Measurements from ENCODE around the gene LGMN.

Gene LGMN

DNA sequence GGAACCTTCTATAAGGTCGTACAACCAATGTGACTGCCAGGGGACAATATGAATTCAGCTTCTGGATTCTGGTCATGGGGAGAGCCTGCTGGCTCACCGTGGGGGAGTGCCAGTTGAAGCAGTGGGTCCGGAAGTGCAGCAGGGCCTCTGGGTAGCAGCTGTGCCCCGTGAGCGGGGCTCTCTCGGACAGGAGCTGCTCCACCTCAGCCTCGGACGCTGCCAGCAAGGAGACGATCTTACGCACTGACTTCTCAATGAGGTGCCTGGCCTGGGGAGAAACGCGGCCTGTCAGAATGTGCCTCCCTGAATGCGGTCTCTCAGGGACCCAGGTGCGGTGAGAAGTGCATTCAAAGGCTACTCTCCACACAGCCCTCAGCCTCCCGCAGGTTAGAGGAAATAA lies 42.0 kb downstream of the LGMN start:
- Histone ChIP-seq H3K36me3 (peaks cover 61 to 72% (median 62%) of the 10 kb centered on the region in 3 donors), H3K4me3 (no peak overlapping the region), H3K27ac (no peak overlapping the region), H3K9me3 (no peaks in the 10 kb centered on the region), H3K27me3 (no peaks in the 10 kb centered on the region), H3K4me1 (peaks cover 0 to 3% (median 0%) of the 10 kb centered on the region in 4 donors)
- TF ChIP-seq, protein P1, sequence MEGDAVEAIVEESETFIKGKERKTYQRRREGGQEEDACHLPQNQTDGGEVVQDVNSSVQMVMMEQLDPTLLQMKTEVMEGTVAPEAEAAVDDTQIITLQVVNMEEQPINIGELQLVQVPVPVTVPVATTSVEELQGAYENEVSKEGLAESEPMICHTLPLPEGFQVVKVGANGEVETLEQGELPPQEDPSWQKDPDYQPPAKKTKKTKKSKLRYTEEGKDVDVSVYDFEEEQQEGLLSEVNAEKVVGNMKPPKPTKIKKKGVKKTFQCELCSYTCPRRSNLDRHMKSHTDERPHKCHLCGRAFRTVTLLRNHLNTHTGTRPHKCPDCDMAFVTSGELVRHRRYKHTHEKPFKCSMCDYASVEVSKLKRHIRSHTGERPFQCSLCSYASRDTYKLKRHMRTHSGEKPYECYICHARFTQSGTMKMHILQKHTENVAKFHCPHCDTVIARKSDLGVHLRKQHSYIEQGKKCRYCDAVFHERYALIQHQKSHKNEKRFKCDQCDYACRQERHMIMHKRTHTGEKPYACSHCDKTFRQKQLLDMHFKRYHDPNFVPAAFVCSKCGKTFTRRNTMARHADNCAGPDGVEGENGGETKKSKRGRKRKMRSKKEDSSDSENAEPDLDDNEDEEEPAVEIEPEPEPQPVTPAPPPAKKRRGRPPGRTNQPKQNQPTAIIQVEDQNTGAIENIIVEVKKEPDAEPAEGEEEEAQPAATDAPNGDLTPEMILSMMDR (IDR thresholded peaks at IDR 0.05) = no peak
- intact Hi-C loops (cut with DNase I; ENCODE audit: low total_unique reads) = no loop called here
- no peak for DNase-seq

DNA sequence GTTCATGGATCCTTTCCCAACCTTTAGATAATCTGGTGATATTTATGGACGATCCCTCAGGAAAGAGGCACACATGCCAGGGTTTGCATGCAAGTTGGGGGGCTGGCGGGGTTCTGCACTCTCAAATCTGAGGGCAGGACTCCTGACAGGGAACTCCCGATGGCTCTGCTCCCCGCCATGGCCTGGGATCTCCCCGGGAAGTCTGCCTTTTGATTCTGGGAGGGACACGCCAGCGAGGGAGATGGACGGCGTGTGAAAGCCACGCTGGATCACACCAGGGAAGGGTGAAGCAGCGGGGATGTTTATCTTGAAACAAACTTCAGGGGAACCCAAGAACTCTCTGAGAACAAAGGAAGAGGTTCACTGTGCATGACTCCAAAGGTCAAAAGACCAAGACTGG lies 43.6 kb downstream of the LGMN start:
- TF ChIP-seq, protein P1 (IDR thresholded peaks at IDR 0.05) = no peak
- no peak for DNase-seq
- peaks cover 0 to 3% (median 0%) of the 10 kb centered on the region in 4 donors for H3K4me1 ChIP-seq
- no peaks in the 10 kb centered on the region for H3K9me3 ChIP-seq
- peaks cover 45 to 57% (median 46%) of the 10 kb centered on the region in 3 donors for H3K36me3 ChIP-seq
- H3K4me3 ChIP-seq = no peak overlapping the region
- H3K27ac ChIP-seq = no peak overlapping the region
- H3K27me3 ChIP-seq = no peaks in the 10 kb centered on the region
- intact Hi-C loops (cut with DNase I; ENCODE audit: low total_unique reads) = no loop called here

DNA sequence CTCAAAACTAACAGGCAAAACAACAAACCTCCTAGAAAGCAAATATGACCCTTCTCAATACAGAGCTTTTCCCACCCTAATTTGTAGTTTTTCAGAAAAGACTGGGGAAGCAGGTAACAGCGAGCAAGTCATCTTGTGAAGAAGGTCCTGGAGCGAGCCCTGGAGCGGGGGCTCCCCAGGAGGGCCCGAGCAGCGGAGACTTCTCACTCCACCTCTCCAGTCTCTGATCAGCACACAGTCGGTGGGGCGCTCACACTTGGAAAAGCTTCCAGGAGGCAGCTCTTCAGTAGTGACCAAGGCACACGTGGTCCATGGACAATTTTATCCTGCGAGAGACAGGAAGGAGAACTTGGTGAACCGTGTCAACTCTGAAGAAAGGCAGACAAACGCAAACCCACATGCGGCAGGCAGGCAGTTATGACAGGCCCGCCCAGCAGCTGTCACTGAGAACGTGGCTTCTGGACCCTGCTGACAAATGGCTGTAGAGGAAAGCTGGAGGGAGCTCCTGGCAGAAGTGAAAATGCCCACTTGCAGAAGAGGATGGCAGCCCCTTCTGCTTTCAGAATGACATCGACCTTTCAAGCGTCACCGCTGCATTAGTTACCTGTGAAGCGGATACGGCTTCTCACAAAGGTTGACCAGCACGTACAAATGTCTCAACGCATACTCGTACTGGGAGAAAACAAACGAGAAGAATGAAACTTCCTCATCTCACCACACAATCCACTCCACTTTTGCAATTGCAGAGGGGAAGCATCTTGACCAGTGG lies 44.2 kb downstream of the LGMN start:
- peaks cover 39 to 51% (median 40%) of the 10 kb centered on the region in 3 donors for H3K36me3 ChIP-seq
- intact Hi-C loops (cut with DNase I; ENCODE audit: low total_unique reads) = no loop called here
- peak; percentile 60 to 81 for DNase-seq
- no peaks in the 10 kb centered on the region for H3K27me3 ChIP-seq
- H3K4me3 ChIP-seq = no peak overlapping the region
- H3K9me3 ChIP-seq = no peaks in the 10 kb centered on the region
- TF ChIP-seq, protein P1 (IDR thresholded peaks at IDR 0.05) = no peak
- H3K4me1 ChIP-seq = peaks cover 0 to 3% (median 0%) of the 10 kb centered on the region in 4 donors
- no peak overlapping the region for H3K27ac ChIP-seq

DNA sequence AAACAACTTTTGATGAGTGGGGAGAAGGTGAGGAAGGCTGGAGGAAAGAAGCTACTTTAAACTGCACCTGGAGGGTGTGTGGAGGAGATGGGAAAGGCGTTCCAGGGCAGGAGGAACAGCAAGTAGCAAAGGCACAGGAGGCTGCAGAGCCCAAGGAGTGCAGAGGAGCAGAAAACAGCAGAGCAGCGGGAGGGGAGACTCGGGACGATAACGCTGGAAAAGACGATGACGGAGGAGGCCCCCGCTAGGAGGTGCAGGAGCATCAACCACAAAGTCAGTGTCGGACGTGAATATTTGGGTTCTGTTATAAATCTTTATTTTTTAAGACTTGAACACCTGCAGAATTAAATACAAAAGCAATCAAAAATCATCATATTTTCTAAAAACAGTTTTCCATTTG lies 44.9 kb downstream of the LGMN start:
- Histone ChIP-seq H3K4me3 (no peak overlapping the region), H3K9me3 (no peaks in the 10 kb centered on the region), H3K27ac (no peak overlapping the region), H3K4me1 (no peaks in the 10 kb centered on the region), H3K36me3 (peaks cover 39 to 49% (median 39%) of the 10 kb centered on the region in 3 donors), H3K27me3 (no peaks in the 10 kb centered on the region)
- TF ChIP-seq, protein P1 (IDR thresholded peaks at IDR 0.05) = no peak
- intact Hi-C loops (cut with DNase I; ENCODE audit: low total_unique reads) = no loop called here
- DNase-seq = no peak

DNA sequence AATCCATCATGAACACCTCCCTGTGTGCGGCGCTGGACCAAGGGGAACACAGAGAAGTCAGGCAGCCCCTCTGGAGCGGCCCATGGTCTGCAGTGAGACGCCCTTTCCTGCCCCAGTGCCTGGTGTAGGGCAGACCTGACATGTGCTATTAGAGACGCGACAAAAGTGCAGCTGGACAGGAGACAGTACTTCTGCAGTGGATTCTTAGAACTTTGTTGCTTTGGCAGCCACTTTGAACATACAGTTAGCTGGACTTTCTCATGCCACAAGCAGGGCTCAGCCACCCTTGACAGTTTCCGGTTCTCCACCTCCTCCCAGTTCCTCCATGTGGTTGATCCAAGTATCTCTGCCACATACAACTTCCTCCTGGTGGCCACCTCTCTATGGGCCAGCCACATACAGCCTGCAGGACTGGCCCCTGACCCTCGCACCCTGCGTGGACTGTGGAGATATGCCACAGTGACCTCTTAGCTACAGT lies 45.9 kb downstream of the LGMN start:
- DNase-seq = no peak
- Histone ChIP-seq H3K4me3 (no peak overlapping the region), H3K36me3 (peaks cover 39 to 48% (median 39%) of the 10 kb centered on the region in 3 donors), H3K27me3 (no peaks in the 10 kb centered on the region), H3K27ac (no peak overlapping the region), H3K4me1 (no peaks in the 10 kb centered on the region), H3K9me3 (no peaks in the 10 kb centered on the region)
- intact Hi-C loops (cut with DNase I; ENCODE audit: low total_unique reads) = no loop called here
- TF ChIP-seq, protein P1 (IDR thresholded peaks at IDR 0.05) = no peak

Measured in tibial artery (tissue), 4 donors.